SHP77 (cell line): Measurements from ENCODE around the gene SLC7A4.

Experiments
- DNase-seq, 2 experiments: peaks; one replicate each; lab custom pipeline; 2025; lab: John Stamatoyannopoulos, UW

Gene SLC7A4

DNA sequence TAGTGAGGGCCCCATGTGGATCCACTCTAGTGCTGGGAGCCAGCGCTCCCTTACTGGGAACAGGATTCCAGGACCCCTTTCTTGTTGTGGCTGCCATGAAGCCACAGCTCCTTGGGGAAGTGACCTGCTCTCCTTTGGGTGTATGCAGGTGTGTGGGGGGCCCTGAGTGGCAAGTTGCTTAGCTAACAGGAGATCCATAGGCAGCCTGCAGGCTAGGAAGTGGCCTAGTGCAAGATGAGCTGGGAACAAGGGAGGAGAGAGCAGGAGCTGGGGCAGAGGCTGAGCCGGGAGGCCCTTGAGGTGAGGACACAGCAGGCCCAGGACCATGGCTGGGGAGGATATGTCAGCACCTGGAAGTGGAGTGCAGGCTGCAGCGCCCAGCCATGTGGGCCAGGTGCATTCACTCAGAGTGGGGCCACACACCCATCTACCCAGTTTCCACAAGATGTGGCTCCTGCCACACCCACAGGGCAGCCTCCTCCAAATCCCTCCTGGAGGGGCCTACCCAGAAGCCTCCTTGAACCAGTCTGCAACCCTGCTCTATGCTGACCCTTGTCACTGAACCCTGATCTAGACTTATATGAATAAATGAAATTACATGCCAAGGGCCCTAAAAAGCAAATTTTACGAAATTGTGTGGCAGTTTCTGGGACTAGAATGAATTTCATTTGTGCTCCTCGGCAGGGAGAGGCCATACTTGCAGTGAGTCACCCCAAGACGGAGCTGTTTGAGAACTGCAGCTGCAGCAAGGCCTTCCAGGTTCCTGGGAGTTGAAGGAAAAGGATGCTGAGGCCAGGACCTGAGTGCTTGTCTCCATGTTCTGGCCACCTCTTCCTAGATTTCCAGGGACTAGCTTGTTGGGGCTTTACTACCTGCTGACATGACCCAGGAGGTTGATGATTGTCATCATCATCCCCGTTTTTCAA, 33.7 kb downstream of the SLC7A4 start:
- no peak for DNase-seq

DNA sequence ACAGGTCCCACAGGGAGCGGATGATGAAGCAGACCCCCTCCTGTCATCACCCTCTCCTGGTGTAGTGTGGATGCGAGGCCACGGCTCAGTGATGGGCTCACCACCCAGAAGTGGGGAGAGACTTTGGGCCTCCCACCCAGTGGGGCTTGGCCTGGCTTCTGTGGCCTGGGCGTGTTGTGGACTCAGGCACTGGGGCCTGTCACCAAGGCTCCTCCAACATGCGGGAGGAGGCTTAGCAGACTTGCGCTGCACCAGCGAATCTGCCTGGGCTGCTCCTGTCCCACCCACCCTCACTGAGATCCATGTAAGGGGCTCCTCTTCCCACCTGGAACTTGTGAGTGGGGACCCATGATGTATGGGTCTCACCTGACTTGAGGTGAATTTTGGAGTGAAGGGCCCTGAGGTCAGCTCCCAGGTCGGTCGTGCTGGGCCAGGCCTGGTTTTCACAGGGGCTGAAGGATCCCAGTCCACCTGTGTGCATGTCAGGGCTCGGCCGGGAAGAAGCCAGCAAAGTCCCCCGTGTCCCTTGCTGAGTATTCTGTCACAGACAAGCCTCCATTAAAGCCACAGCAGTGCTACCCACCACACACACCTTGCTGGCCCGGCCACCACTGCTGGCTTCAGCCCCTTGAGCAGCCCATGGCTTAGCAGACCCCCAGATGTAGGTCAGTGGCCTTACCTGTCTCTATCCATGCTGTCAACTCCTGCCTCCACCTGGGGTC, 34.7 kb downstream of the SLC7A4 start:
- DNase-seq, result no peak

DNA sequence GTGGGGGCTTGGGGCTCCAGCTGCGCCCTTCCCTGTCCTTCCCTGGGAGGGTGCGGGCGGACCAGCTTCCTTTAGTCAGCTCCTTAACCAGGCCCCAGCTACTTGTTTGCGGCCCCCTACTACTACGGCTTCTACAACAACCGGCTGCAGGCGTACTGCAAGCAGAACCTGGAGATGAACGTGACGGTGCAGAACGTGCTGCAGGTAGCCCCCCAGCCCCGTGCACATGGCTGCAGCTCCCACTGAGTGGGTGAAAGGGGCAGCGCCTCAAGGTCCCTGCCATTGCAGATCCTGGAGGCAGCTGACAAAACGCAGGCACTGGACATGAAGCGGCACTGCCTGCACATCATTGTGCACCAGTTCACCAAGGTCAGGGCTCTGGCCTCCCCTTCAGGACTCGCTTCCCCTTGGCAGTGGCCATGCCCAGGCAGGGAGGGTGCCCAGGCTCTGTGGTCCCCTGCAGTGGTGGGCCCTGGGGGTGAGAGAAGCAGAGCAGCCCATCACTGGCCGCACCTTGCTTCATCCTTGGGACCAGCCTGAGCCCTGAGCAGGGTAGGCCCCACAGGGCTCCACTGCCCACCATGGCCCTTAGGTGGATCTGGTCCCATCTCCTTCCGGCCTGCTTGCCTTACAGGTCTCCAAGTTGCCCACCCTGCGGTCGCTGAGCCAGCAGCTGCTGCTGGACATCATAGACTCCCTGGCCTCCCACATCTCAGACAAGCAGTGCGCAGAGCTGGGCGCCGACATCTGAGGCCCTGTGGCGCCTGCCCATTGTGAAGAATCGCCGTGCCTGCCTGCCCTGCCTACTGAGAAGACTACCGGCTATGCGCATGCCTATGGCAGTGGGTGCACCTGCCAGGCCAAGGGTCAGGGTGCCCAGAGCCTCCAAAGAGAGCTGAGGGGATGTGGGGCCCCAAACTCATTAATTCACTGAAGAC, 35.5 kb downstream of the SLC7A4 start:
- DNase-seq, result no peak

DNA sequence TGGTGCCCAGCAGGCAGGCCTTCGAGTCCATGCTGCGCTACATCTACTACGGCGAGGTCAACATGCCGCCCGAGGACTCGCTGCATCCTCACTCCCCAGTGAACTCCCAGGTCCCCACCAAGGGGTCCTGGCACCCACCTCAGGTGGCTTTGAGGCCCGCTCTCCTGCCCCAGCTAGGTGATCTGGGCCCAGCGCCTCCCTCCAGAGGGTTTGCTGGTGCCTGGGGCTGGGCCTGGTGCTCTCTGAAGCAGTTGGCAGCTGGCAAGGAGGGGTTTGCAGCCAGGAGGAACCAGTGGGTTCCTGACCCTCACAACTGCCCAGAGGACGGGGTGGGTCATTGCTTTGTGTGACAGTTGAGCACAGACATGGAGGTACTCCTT, 36.3 kb downstream of the SLC7A4 start:
- DNase-seq, result no peak

DNA sequence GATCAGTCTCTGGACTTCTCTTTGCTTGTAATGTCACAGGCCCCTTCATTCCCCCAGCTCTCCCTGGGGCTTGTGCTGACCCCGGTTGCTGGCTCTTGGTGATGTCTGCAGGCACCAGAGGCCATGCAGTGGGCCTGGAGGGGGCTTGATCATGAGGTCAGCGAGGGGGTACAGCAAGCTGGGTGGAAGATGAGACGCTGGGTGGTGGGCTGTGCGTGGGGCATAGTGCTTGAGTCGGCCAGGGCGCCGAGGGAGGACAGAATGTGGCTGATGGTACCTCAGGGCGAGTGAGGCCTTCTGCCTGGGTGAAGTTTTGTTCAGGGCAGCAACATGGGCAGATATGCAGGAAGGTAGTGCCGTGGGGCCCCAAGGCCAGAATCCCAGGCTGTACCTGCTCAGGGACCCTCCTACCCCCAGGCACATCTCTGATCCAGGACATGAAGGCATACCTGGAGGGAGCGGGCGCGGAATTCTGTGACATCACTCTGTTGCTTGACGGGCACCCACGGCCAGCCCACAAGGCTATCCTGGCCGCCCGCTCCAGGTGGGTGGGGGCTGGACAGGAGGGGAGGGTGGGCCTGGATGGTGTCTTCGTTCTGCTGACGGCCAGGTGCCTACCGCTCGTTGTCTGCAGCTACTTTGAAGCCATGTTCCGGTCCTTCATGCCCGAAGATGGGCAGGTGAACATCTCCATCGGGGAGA, 36.9 kb downstream of the SLC7A4 start:
- DNase-seq, result no peak

DNA sequence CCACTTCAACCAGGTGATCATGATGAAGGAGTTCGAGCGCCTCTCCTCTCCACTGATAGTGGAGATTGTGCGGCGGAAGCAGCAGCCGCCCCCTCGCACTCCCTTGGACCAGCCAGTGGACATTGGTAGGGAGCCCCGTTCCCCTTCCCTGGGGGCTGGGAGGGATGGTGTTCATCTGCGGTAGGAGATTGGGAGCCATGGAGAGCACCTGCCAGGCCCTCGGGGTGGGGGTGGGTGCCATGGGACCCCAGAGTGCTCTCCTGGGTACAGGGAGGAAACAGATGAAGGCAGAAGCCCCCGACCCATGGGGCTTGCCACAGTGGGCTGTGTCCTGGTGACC, 37.5 kb downstream of the SLC7A4 start:
- no peak for DNase-seq

DNA sequence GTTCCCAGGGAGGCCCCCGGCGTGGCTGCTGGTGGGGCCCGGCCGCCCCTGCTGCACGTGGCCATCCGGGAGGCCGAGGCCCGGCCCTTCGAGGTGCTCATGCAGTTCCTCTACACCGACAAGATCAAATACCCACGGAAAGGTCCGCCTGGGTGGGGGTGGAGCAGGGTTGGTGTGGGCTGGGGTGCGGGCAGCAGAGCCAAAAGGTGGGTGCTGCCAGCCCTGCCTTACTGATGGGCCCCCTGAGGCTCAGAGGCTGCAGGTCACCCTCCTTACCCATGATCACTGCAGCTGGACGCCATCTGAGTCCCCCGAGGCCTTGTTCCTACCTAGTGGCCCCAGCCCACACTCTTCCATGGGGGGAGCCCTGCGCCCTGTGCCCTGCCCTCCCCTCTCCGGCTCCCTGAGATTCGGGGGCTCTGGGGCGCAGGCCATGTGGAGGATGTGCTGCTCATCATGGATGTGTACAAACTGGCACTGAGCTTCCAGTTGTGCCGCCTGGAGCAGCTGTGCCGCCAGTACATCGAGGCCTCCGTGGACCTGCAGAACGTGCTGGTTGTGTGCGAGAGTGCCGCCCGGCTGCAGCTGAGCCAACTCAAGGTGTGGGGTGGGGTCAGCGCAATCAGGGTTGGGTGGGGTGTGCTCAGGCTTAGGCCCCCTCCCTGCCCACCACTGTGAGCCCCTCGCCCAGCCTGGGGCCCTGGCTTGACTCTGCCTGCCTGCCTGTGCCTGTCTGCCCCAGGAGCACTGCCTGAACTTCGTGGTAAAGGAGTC, 38.0 kb downstream of the SLC7A4 start:
- DNase-seq, result no peak

DNA sequence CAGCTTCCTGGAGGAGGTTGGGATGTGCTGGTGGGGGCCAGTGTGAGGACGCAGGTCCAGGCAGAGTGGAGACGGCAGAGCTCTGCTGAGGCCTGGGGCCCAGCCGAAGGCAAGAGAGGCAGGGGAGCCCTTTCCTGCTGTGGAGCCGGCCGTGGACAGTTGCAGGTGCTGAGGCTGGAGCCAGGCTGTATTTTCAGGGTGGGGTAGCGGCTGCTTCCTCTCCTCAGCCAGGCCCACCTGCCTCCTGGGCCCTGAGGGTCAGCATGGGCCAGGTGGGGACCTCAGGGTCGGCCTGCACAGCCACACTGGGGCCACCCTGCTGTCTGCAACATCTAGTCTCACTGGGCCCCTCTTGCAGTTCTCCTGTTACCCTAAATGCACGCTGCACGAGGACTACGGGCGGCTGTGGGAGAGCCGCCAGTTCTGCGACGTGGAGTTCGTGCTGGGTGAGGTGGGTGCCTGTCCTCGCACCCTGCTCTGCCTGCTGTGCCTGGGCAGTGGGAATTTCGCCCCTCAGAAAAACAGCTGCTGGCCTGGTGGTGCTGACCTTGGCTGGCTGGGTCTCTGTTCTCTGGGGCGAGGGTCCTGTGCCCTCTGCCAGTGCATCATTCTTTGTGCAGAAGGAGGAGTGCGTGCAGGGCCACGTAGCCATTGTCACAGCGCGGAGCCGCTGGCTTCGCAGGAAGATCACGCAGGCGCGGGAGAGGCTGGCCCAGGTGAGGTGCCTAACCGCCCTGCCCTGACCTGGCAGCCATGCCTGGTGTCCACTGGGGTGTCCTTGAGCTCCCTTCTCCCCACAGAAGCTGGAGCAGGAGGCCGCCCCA, 38.8 kb downstream of the SLC7A4 start:
- DNase-seq, result no peak

DNA sequence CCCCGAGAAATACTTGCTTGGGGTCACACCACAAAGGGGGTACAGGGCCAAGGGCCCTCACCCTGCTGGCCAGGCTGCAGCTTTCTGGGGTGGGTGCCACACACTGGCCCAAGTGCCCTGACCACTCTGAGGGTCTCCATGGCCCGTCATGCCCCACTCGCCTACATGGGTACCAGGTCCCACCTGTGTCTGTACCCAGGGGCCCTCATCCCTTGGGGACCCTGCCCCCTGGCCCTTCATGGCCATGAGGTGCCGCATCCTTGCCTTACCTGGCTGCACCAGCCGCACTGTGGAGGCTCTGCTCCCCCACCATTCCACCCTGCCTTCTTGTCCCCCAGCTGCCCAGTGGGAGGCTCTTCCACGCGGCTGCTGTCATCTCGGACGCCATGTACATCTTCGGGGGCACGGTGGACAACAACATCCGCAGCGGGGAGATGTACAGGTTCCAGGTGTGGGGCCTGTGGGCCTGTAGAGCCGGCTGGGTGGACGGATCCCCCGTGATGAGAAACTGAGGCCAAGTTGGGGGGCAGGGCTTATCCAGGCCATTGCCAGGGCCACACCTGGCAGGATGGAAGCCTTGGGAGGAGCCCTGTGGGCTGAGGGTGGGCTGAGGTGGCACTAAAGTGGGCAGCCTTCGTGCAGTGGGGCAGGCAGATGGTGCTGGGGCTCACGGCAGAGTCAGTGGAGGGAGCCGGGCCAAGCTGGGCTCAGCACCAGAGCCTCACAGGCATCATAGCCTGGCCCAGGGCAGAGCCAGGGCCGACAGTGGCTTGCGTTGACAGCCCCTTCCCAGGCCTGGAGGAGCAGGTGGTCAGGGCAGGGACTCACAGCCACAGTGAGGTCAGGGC, 39.7 kb downstream of the SLC7A4 start:
- no peak for DNase-seq

DNA sequence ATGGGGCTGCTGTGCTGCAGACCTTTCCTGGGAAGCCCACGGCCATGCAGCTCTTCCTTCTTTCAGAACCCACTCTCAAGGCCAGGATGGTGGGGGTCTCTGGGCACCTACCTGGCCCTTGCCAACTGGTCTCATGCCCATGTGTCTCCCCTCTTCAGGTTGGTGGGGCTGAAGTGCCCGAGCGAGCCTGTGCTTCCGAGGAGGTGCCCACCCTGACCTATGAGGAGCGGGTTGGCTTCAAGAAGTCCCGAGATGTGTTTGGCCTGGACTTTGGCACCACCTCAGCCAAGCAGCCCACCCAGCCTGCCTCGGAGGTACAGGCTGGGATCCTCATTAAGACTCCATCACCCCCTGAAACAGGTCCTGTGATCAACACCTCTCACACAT, 40.3 kb downstream of the SLC7A4 start:
- DNase-seq, result no peak

DNA sequence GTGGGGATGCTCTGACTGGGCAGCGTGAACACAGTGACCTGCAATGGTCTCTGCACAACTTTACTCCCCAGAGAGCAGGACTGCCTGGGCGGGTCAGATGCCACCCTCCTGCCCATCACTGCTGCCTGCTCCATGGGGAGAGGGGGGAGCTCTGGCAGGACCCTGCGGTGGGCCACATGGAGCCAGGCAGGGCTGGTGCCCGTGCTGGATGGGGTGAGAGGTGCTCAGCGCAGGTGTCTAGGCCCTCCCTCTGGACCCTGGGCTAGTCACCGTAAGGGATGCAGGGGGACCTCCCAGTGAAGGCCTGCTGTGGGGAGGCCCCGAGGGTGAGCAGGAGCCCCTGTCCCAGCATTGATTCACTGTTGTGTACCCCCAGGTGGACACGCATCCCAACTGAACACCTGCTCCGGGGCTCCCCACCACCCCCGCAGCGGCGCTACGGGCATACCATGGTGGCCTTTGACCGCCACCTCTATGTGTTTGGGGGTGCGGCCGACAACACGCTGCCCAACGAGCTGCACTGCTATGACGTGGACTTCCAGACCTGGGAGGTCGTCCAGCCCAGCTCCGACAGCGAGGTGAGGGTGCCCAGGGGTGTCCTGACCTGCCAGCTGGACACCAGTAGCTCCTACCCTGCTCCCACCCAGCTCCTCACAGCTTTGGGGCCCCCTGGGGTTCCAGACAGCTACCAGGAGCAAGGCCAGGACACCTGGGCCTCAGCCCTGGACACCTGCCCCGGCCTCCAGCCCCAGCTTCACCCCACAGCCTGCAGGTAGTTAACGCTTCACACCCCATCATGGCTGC, 40.9 kb downstream of the SLC7A4 start:
- DNase-seq, result no peak

DNA sequence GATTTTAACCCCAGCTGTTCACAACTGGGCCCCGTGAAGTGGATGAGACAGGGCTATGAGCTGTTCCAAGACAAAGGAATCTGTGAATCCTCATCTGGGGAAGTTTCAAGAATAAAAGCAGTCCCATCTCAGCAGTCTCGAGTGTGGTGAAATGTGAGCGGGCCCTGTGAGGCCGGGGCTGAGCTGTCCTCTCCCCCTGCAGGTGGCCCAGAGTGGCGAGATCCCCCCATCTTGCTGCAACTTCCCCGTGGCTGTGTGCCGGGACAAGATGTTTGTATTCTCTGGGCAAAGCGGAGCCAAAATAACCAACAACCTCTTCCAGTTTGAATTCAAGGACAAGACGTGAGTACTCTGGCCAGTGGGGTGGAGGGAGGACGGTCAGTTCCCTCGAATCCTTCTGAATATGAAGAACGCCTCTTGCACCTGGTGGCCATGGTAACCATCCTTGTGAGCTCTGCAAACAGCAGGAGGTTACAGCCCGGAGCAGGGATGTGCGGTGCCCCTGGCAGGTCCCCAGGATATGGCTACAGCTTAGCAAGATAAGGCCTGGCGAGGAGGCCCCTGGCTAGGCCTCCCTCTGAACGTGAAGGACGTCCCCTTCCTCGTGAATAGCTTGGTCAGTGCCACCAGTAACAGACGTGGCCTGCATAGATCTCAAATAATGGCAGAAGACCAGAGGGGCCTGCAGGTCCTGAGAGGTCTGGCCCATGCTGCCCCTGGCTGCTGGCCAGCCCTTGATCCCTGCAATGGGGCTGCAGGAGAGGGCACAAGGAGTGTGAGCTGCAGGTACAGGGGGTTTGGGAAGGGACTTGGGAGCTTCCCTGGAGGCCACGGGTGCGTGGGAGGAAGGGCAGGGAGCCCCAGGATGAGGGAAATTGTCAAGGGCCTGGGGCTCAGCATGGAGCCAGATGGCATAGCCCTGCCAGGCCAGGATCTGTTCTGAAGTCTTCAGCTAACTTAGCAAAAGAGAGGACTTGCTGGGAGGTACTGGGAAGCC, 41.9 kb downstream of the SLC7A4 start:
- DNase-seq, result no peak

DNA sequence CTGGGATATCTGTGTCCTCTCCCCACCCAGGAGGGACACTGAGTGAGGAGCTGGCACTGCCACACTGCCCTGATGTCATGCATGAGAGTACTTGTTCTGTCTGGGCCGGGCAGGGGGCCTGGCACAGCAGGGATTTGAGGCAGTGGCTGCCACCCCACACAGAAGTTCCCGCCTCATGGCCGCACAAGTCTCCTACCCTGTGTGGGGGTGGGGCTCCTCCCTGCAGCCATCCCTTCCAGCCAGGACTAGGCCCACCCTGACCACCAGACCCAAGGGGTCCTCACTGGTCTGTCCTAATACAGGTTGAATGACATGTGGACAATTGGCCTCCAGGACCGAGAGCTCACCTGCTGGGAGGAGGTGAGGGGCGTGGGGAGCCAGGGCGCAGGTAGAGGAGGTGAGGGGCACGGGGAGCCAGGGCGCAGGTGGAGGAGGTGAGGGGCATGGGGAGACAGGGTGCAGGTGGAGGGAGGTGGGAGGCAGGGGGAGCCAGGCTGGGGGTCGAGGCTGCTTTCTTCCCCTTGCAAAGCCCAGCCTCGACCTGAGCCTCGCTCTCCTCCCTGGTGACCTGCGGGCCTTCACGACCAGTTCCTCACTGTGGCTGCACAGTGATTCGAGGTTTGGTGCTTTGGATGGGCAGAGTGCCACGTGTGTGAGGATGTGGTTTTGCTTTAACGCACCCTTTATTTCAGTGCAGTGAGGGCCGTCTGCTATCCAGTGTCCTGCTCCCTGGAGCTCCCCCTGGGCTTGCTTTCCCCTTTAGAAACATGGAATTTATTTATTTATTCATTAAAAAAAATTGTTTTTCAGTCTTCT, 42.8 kb downstream of the SLC7A4 start:
- DNase-seq, result no peak

DNA sequence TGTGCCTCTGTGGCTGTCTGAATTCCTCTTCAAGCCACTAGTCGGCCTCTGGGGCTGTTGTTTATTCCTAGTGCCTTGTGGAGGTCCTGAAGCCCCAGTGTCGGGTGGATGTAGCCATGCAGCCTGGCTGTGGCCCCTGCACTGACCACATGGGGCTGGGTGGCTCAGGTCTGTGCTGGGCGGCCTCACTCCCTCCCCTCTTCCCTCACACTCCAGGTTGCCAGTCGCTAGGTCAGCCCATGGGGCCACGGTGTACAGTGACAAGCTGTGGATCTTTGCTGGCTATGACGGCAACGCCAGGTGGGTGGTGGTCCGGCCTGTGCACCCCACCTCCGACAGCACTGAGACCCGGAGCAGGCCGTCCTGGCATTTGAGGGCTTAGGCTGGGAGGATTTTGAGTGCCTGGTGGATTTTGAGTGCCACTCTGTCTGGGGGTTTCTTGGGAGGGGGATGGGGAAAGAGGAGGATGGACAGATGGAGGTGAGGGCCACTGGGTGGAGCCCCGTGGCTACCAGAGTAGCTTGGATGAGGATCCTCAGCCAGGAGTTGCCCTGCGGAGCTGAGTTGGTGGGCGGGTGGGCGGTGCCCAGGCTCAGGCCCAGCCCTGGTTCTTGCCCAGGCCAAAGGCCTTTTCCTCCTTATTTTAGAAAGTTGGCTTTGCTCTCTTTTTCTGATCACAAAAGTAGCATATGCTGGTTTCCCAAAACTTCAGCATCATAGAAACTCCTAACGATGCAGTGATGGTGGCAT, 43.6 kb downstream of the SLC7A4 start:
- DNase-seq, result no peak

DNA sequence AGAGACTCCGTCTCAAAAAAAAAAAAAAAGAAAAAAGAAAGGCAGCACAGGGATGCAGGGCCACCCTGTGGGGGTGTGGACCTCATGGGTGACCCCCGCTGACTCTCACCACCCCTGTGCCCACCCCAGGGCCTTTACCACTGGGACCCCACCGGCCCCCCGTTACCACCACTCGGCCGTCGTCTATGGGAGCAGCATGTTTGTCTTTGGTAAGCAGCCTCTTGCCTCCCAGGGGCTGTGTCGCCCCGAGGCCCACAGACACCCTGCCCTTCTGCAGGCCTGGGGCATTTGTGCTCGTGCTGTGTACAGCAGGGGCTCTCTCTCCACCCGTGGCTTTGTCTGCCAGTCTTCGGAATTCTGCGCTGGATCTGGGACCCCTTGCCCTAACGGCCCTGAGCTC, 45.0 kb downstream of the SLC7A4 start:
- DNase-seq, result no peak
